ENCODE data around the gene STAT5A. TPM values are rescaled to one million over a fixed set of nuclear protein-coding genes. Genes with fewer than 3 reads are reported as not detected.
A peak's percentile ranks its signal among the peaks of the same experiment; 100 is the strongest.

The STAT5A gene
- total and polyA plus RNA-seq, 7 donors, result 8.1 to 31.5 (median 17.3) TPM

GRCh38 chr17:42248351-42249179 lies 39.7 kb upstream of the STAT5A start:
- 3 to 9% (median 4%) methylated on average over 13 of the region's 13 CpGs for WGBS, 3 donors
- intact Hi-C loops (cut with DNase I), result no loop called here
- ATAC-seq (peak; percentile 91 to 95 (median 92)), DNase-seq (peak; percentile 70 to 81)
- Histone ChIP-seq H3K27ac (peak overlapping the region; percentile 97), H3K27me3 (ENCODE audit: insufficient read depth in 3 of 3, low read length in 2 of 3) (no peaks in the 10 kb centered on the region), H3K4me3 (peak overlapping the region; percentile 62), H3K9me3 (no peaks in the 10 kb centered on the region), H3K36me3 (ENCODE audit: insufficient read depth in 1 of 2, low read depth in 1 of 2) (no peaks in the 10 kb centered on the region), H3K4me1 (peaks cover 77% of the 10 kb centered on the region)
- no peak for TF ChIP-seq CTCF (IDR thresholded peaks at IDR 0.05)

DNA sequence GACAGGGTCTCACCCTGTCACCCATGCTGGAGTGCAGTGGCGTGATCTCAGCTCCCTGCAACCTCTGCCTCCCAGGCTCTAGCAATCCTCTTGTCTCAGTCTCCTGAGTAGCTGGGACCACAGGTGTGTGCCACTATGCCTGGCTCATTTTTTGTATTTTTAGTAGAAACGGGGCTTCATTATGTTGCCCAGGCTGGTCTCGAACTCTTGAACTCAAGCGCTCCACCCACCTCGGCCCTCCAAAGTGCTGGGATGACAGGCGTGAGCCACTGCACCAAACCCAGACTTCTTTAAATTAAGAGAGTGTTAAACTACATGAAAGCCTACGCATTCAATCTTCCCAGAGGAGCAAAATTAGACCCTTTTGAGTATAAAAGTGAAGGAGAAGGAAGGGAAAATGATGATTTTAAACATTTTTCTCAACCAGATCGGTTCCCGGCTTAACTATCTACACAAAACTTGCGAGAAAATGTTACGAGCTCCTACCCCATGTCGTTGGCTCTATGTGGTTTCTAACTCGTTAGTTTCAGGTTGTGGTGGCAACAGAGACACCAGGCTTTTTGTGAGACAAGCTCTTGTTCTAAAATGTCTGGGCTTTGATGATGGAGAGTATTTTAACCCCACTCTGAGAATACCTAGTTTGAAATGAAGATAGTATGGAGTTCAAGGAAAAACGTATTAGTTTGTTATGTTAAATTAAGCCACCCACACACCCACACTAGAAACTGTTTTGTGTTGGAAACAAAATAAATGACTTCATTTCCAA lies 38.4 kb upstream of the STAT5A start:
- no peak for DNase-seq
- Histone ChIP-seq H3K4me1 (peaks cover 80% of the 10 kb centered on the region), H3K36me3 (ENCODE audit: insufficient read depth in 1 of 2, low read depth in 1 of 2) (no peaks in the 10 kb centered on the region), H3K27me3 (ENCODE audit: insufficient read depth in 3 of 3, low read length in 2 of 3) (no peaks in the 10 kb centered on the region), H3K9me3 (no peaks in the 10 kb centered on the region), H3K4me3 (peak overlapping the region; percentile 62), H3K27ac (peak overlapping the region; percentile 97)
- intact Hi-C loops (cut with DNase I), result no loop called here
- TF ChIP-seq CTCF (IDR thresholded peaks at IDR 0.05), result no peak
- no peak for ATAC-seq
- WGBS, 3 donors, result 85 to 88% (median 86%) methylated on average over 14 of the region's 14 CpGs

GRCh38 chr17:42251115-42251514 lies 37.2 kb upstream of the STAT5A start:
- ATAC-seq (no peak), DNase-seq (no peak)
- Histone ChIP-seq H3K4me3 (no peak overlapping the region), H3K4me1 (peaks cover 76% of the 10 kb centered on the region), H3K27me3 (ENCODE audit: insufficient read depth in 3 of 3, low read length in 2 of 3) (no peaks in the 10 kb centered on the region), H3K9me3 (no peaks in the 10 kb centered on the region), H3K36me3 (ENCODE audit: insufficient read depth in 1 of 2, low read depth in 1 of 2) (no peaks in the 10 kb centered on the region), H3K27ac (peak overlapping the region; percentile 79)
- peak; percentile 13 for TF ChIP-seq CTCF (IDR thresholded peaks at IDR 0.05)
- intact Hi-C loops (cut with DNase I), result no loop called here
- WGBS, 3 donors, result 57 to 80% (median 59%) methylated on average over 2 of the region's 2 CpGs

DNA sequence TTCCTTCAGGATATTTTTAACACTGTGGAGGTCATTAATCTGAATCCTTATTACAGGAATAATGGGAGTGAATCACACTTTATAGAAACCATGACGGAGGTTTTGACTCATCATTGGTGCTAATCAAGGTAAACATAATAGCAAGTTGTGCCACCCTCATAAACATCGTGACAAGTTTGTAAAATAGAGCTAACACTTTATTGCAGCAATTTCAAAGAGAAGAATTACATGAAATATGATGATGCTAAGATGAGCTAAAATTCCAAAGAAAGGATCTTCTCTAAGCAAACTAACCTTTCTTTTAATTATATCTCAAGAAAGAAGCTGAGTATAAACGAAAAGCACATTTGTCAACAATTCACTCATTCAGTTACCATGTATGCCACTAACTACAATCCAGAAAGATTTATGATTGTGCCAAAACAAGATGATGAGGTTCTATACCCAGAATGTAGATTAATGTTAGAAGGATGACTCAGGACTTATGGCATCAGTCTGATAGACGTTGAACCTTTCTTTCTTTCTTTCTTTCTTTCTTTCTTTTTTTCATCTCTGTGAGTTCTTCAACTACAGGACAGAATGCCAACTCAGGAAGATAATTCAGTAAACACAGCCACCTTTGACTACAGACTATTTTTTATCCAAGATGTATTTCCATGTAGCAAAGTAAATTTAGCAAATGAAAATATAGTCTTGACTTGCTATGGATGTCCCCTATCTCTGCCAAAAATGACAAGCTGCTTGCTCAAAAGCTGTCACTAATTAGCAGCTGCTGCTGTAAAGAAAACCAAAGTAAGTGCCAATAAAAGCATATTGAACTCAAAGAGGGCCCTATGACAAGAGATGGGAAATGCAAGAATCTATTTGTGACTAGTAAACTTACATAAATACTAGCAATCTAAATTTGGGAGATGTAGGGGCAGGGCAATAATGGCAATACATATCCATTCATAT lies 35.4 kb upstream of the STAT5A start:
- H3K9me3 ChIP-seq, result no peaks in the 10 kb centered on the region
- peak in 3 of 4 donors; percentile 72 to 81 (median 74) for ATAC-seq
- intact Hi-C loops (cut with DNase I), result no loop called here
- peak overlapping the region; percentile 26 for H3K4me3 ChIP-seq
- no peaks in the 10 kb centered on the region for H3K36me3 ChIP-seq (ENCODE audit: insufficient read depth in 1 of 2, low read depth in 1 of 2)
- DNase-seq, result no peak
- H3K27ac ChIP-seq, result peak overlapping the region; percentile 79
- peaks cover 58% of the 10 kb centered on the region for H3K4me1 ChIP-seq
- no peak for TF ChIP-seq CTCF (IDR thresholded peaks at IDR 0.05)
- H3K27me3 ChIP-seq (ENCODE audit: insufficient read depth in 3 of 3, low read length in 2 of 3), result no peaks in the 10 kb centered on the region
- 14 to 28% (median 21%) methylated on average over 4 of the region's 4 CpGs for WGBS, 3 donors
